HepG2 (cell line): ENCODE results near the gene GSTA5. TPM values are rescaled to one million over a fixed set of nuclear protein-coding genes. Genes with fewer than 3 reads are reported as not detected.

Source experiments
- EED ChIP-seq: sonication (generic); formaldehyde crosslinking; IDR thresholded peaks from 2 replicates; pipeline ENCODE4 v1.5.0; 2020; ENCODE audit warnings: mild to moderate bottlenecking, missing genetic modification reagents
- ETV6 ChIP-seq: sonication (generic); formaldehyde crosslinking; conservative IDR thresholded peaks from 2 replicates; pipeline ENCODE4 v1.4.0; 2020; ENCODE audit warnings: missing genetic modification reagents
- MTF2 ChIP-seq: sonication (generic); formaldehyde crosslinking; IDR thresholded peaks from 2 replicates; pipeline ENCODE4 v1.5.0; 2020; ENCODE audit warnings: missing genetic modification reagents, borderline replicate concordance
- MZF1 ChIP-seq: sonication (generic); formaldehyde crosslinking; IDR thresholded peaks from 2 replicates; pipeline ENCODE4 v1.8.1; 2023; ENCODE audit warnings: mild to moderate bottlenecking, missing genetic modification reagents, borderline replicate concordance
- PRDM10 ChIP-seq: sonication (generic); formaldehyde crosslinking; IDR thresholded peaks from 2 replicates; pipeline ENCODE4 v1.4.0; 2020; ENCODE audit warnings: low read depth, missing genetic modification reagents
- ZFP36 ChIP-seq: fragments of 150-350 bp; IDR thresholded peaks from 2 replicates; pipeline ENCODE4 v1.6.1; 2018; ENCODE audit warnings: borderline replicate concordance, low read length, low read depth; ENCODE audit not compliant: partially characterized antibody
- ZFP41 ChIP-seq: sonication (generic); formaldehyde crosslinking; IDR thresholded peaks from 2 replicates; pipeline ENCODE4 v1.4.0; 2020; ENCODE audit warnings: mild to moderate bottlenecking, missing genetic modification reagents, borderline replicate concordance
- ZNF124 ChIP-seq: sonication (generic); formaldehyde crosslinking; IDR thresholded peaks from 2 replicates; pipeline ENCODE4 v1.4.0; 2020; ENCODE audit warnings: missing genetic modification reagents
- ZNF577 ChIP-seq: sonication (generic); formaldehyde crosslinking; IDR thresholded peaks from 2 replicates; pipeline ENCODE4 v1.4.0; 2020; ENCODE audit warnings: mild to moderate bottlenecking, low read depth, missing genetic modification reagents, borderline replicate concordance
- ZNF646 ChIP-seq: sonication (generic); formaldehyde crosslinking; IDR thresholded peaks from 2 replicates; pipeline ENCODE4 v1.9.0; 2021; ENCODE audit warnings: mild to moderate bottlenecking, missing genetic modification reagents
- ZNF660 ChIP-seq: sonication (generic); formaldehyde crosslinking; IDR thresholded peaks from 2 replicates; pipeline ENCODE4 v1.5.1; 2020; ENCODE audit warnings: mild to moderate bottlenecking, low read depth, missing genetic modification reagents, borderline replicate concordance
- polyA plus RNA-seq, 8 experiments: library from polyadenylated mRNA; depleted of rRNA in 3 of 8; stranded (reverse) in 7 of 8; unstranded in 1 of 8; fragments of >200 nt; fragmentation: Illumina TruSeq in 4 of 8; extraction: Trizol in 4 of 8; gene quantifications; 2 replicates each; pipeline versions ENCODE4 v1.2.1 to v1.2.3, GENCODE V29; 2011 to 2016; ENCODE audit warnings: low read depth in 4 of 8, missing spikeins in 1 of 8, mixed read lengths in 1 of 8; ENCODE audit not compliant: insufficient read depth in 1 of 8
- total RNA-seq, 5 experiments: library from RNA; depleted of rRNA; stranded (reverse); fragments of >200 nt; fragmentation: Illumina TruSeq; extraction: Trizol; gene quantifications; 2 replicates each; pipeline ENCODE4 v1.2.3, GENCODE V29; 2016; ENCODE audit warnings: low read depth in 1 of 5
- TF ChIP-seq, protein P1 (sequence below): sonication (generic); formaldehyde crosslinking; IDR thresholded peaks from 2 replicates; pipeline ENCODE4 v1.5.0; 2020; ENCODE audit warnings: missing genetic modification reagents

The GSTA5 gene
- total and polyA plus RNA-seq, 2 of the 13 experiments (the other 11 are each of a cell fraction or from before 2014, with no cell fraction given), result not detected

GRCh38 chr6:52881996-52882841, 41.6 kb upstream of the GSTA5 start (continued):
- TF ChIP-seq, protein P1, sequence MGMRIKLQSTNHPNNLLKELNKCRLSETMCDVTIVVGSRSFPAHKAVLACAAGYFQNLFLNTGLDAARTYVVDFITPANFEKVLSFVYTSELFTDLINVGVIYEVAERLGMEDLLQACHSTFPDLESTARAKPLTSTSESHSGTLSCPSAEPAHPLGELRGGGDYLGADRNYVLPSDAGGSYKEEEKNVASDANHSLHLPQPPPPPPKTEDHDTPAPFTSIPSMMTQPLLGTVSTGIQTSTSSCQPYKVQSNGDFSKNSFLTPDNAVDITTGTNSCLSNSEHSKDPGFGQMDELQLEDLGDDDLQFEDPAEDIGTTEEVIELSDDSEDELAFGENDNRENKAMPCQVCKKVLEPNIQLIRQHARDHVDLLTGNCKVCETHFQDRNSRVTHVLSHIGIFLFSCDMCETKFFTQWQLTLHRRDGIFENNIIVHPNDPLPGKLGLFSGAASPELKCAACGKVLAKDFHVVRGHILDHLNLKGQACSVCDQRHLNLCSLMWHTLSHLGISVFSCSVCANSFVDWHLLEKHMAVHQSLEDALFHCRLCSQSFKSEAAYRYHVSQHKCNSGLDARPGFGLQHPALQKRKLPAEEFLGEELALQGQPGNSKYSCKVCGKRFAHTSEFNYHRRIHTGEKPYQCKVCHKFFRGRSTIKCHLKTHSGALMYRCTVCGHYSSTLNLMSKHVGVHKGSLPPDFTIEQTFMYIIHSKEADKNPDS, result no peak
- TF ChIP-seq MTF2, result peak; percentile 80; the same call in 1 of the 2 replicates
- TF ChIP-seq ETV6 (CRISPR knock-in tag), result no peak
- TF ChIP-seq ZNF660 (CRISPR knock-in tag), result no peak
- TF ChIP-seq ZNF577 (CRISPR knock-in tag), result no peak
- TF ChIP-seq ZFP41 (CRISPR knock-in tag), result no peak
- no peak for TF ChIP-seq ZNF646 (CRISPR knock-in tag)
- TF ChIP-seq ZFP36, result peak; percentile 18
- 0 out of 2 replicates have a peak, but pooled peaks have one; percentile 27 for TF ChIP-seq PRDM10 (CRISPR knock-in tag)
- TF ChIP-seq MZF1 (CRISPR knock-in tag), result 0 out of 2 replicates have a peak, but pooled peaks have one; percentile 39
- peak; percentile 57; the same call in 1 of the 2 replicates for TF ChIP-seq EED
- no peak; the same call in 1 of the 2 replicates for TF ChIP-seq ZNF124 (CRISPR knock-in tag)
